Aortic smooth muscle cell (primary cell): ENCODE results near the gene CLEC4G. TPM values are rescaled to one million over a fixed set of nuclear protein-coding genes. Genes with fewer than 3 reads are reported as not detected.

Experiments
- total RNA-seq: library from RNA; depleted of rRNA; stranded (reverse); fragments of >200 nt; gene quantifications from 2 replicates; pipeline ENCODE4 v1.2.3, GENCODE V29; 2014

The CLEC4G gene
- not detected in 2 replicates for total RNA-seq

GRCh38 chr19:7732045-7732444, at the start of gene CLEC4G:
Gene CLEC4G, minus strand, starts transcription at chr19:7732110. Its CDS starts 8 bp downstream, at chr19:7732102.

GRCh38 chr19:7762719-7763293, 30.9 kb upstream of the CLEC4G start, which contains the start of gene CLEC4M:
Gene CLEC4M, plus strand, starts transcription at chr19:7763243. Its CDS starts 24 bp downstream, at chr19:7763267.

GRCh38 chr19:7746903-7747884, 15.3 kb upstream of the CLEC4G start, which contains the start of gene CD209:
Gene CD209, minus strand, starts transcription at chr19:7747534. Its CDS starts 23 bp downstream, at chr19:7747511.

GRCh38 chr19:7701654-7702457, 30.1 kb downstream of the CLEC4G start, which contains the start of gene FCER2:
Gene FCER2, minus strand, starts transcription at chr19:7702131. Its CDS starts 2,371 bp downstream, at chr19:7699760.

GRCh38 chr19:7680606-7681339, 51.1 kb downstream of the CLEC4G start, which contains the start of gene TRAPPC5:
Gene TRAPPC5, plus strand, starts transcription at chr19:7680833. Its CDS starts 1,421 bp downstream, at chr19:7682254.

Other genes starting within 250 kb of the CLEC4G start
- gene PEX11G, start 243.1 kb downstream of the CLEC4G start, total RNA-seq: 1.7 and 2.7 TPM in 2 replicates
- gene ZNF358, start 216.0 kb downstream of the CLEC4G start, total RNA-seq: 6.6 and 9.5 TPM in 2 replicates
- 5.3 and 6.1 TPM in 2 replicates for gene MCOLN1, start 209.5 kb downstream of the CLEC4G start, total RNA-seq
- gene PNPLA6, start 196.4 kb downstream of the CLEC4G start, total RNA-seq: 62.2 and 63.2 TPM in 2 replicates
- not detected in 2 replicates for gene CAMSAP3, start 136.2 kb downstream of the CLEC4G start, total RNA-seq
- gene XAB2, start 102.6 kb downstream of the CLEC4G start, total RNA-seq: 19.3 and 22.5 TPM in 2 replicates
- 37.4 and 45.7 TPM in 2 replicates for gene PET100, start 102.3 kb downstream of the CLEC4G start, total RNA-seq
- not detected in 2 replicates for gene PCP2, start 98.4 kb downstream of the CLEC4G start, total RNA-seq
- gene STXBP2, start 95.0 kb downstream of the CLEC4G start, total RNA-seq: 1.4 and 2.0 TPM in 2 replicates
- gene RETN, start 63.1 kb downstream of the CLEC4G start, total RNA-seq: not detected in 2 replicates
- gene MCEMP1, start 55.0 kb downstream of the CLEC4G start, total RNA-seq: not detected in 2 replicates
- gene TRAPPC5, start 51.3 kb downstream of the CLEC4G start, total RNA-seq: 102 and 104 TPM in 2 replicates
- gene FCER2, start 30.0 kb downstream of the CLEC4G start, total RNA-seq: not detected in 2 replicates
- not detected in 2 replicates for gene CD209, start 15.4 kb upstream of the CLEC4G start, total RNA-seq
- gene CLEC4M, start 31.1 kb upstream of the CLEC4G start, total RNA-seq: not detected in 2 replicates
- gene EVI5L, start 98.1 kb upstream of the CLEC4G start, total RNA-seq: 13.6 and 15.2 TPM in 2 replicates
- not detected in 2 replicates for gene PRR36, start 142.3 kb upstream of the CLEC4G start, total RNA-seq
- 5.5 and 6.9 TPM in 2 replicates for gene LRRC8E, start 156.4 kb upstream of the CLEC4G start, total RNA-seq
- gene MAP2K7, start 171.8 kb upstream of the CLEC4G start, total RNA-seq: 8.1 and 8.9 TPM in 2 replicates
- gene TGFBR3L, start 182.7 kb upstream of the CLEC4G start, total RNA-seq: 0.92 and 1.1 TPM in 2 replicates
- 13.5 and 18.9 TPM in 2 replicates for gene SNAPC2, start 188.2 kb upstream of the CLEC4G start, total RNA-seq
- 2.0 and 2.1 TPM in 2 replicates for gene CTXN1, start 194.0 kb upstream of the CLEC4G start, total RNA-seq
- 48.4 and 54.2 TPM in 2 replicates for gene TIMM44, start 211.6 kb upstream of the CLEC4G start, total RNA-seq